ENCODE data around the gene DNAJB6.
A peak's percentile ranks its signal among the peaks of the same experiment; 100 is the strongest.

Gene DNAJB6

DNA sequence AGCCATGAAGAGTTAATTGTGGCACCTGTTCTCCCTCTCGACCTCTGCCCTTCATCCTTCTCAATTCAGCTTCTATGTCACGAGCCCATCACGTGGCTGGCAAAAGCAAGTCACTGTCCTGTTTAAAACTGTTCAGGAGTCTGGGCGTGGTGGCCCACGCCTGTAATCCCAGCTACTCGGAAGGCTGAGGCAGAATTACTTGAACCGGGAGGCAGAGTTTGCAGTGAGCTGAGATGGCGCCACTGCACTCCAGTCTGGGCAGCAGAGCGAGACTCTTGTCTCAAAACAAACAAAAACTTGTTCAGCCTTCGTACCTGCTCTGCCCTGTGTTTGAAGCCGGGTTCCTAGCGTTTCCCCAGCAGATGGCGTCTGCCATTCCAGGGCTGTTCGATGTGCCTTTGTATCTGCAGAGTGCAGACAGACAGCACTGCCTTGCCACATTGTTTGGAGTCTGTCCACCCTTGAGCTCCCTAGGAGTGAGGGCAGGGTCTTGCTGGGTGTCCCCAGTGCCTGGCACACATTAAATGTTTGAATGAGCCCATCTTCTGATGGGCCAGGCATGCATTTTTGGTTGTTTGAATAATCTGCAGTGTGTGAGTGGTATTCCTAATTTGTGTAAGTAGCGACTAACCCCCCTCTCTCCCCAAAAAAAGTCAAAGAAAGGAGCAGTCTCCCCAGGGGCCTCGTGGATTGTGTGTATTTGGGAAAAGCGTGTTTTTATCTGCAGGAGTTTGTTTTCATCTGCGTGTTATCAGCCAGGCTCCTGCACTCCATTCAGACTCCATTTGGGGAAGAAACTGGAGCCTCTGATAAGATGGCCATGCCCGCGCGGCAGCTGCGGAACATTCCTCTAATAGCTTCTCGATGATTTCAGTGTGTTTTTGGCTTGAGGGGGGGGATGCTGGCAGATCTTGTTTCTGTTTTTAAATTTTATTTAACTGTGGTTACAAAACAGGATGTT is 61.2 kb downstream of the DNAJB6 start:
- Histone ChIP-seq H3K9ac (ENCODE audit: low read depth, low read length) (no peak overlapping the region), H3K27ac (ENCODE audit: low read depth, low read length) (peak overlapping the region; percentile 17; the same call in 1 of the 2 replicates), H3K9me3 (ENCODE audit: insufficient read depth, low read depth, low read length) (no peaks in the 10 kb centered on the region), H3K36me3 (ENCODE audit: insufficient read depth, low read length) (peaks cover 71% of the 10 kb centered on the region), H3K4me3 (ENCODE audit: low read length) (no peak overlapping the region), H3K27me3 (ENCODE audit: insufficient read depth, low read length) (no peaks in the 10 kb centered on the region), H3K4me1 (ENCODE audit: insufficient read depth, low read length) (0 out of 2 replicates have a peak, but pooled peaks cover 2% of the 10 kb centered on the region)
- 88% methylated on average over 22 of the region's 23 CpGs for WGBS

DNA sequence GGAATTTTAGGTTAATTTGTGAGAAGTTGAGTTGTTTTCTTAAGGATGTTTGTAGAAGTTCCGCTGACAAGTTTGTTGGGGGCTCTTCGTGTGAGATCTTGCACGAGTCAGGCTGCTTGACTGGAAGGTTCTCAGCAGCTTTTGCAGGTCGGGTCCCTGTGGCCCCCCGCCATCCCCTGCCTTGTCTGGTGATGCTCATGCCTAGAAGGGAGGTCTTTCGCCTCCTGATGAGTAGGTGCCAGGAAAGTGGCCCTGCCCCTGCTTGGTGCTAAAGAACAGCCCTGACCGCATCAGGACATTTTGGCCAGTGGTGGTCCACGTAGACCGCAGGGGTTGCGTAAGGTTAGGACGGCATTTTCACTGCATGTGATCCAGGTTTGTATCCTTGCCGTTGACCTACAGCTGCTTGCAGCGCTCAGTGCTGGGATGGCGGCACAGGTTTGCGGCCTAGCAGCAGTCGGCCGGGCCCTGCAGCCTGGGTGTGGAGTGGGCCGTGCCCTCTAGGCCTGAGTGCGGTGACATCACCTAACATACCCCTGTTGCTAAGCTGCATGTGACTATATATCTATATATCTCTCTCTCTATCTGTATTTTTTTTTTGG is 62.4 kb downstream of the DNAJB6 start:
- no peak overlapping the region for H3K4me3 ChIP-seq (ENCODE audit: low read length)
- 0 out of 2 replicates have a peak, but pooled peaks cover 2% of the 10 kb centered on the region for H3K4me1 ChIP-seq (ENCODE audit: insufficient read depth, low read length)
- H3K9ac ChIP-seq (ENCODE audit: low read depth, low read length), result no peak overlapping the region
- H3K27ac ChIP-seq (ENCODE audit: low read depth, low read length), result no peak overlapping the region
- H3K27me3 ChIP-seq (ENCODE audit: insufficient read depth, low read length), result no peaks in the 10 kb centered on the region
- peaks cover 66% of the 10 kb centered on the region for H3K36me3 ChIP-seq (ENCODE audit: insufficient read depth, low read length)
- WGBS, result 95% methylated on average over 19 of the region's 19 CpGs
- no peaks in the 10 kb centered on the region for H3K9me3 ChIP-seq (ENCODE audit: insufficient read depth, low read depth, low read length)

GRCh38 chr7:157400171-157400860 is 63.5 kb downstream of the DNAJB6 start:
- peaks cover 73% of the 10 kb centered on the region for H3K36me3 ChIP-seq (ENCODE audit: insufficient read depth, low read length)
- no peak overlapping the region for H3K27ac ChIP-seq (ENCODE audit: low read depth, low read length)
- H3K9ac ChIP-seq (ENCODE audit: low read depth, low read length), result no peak overlapping the region
- no peaks in the 10 kb centered on the region for H3K9me3 ChIP-seq (ENCODE audit: insufficient read depth, low read depth, low read length)
- H3K27me3 ChIP-seq (ENCODE audit: insufficient read depth, low read length), result no peaks in the 10 kb centered on the region
- no peak overlapping the region for H3K4me3 ChIP-seq (ENCODE audit: low read length)
- 97% methylated on average over 38 of the region's 38 CpGs for WGBS
- H3K4me1 ChIP-seq (ENCODE audit: insufficient read depth, low read length), result 0 out of 2 replicates have a peak, but pooled peaks cover 2% of the 10 kb centered on the region

DNA sequence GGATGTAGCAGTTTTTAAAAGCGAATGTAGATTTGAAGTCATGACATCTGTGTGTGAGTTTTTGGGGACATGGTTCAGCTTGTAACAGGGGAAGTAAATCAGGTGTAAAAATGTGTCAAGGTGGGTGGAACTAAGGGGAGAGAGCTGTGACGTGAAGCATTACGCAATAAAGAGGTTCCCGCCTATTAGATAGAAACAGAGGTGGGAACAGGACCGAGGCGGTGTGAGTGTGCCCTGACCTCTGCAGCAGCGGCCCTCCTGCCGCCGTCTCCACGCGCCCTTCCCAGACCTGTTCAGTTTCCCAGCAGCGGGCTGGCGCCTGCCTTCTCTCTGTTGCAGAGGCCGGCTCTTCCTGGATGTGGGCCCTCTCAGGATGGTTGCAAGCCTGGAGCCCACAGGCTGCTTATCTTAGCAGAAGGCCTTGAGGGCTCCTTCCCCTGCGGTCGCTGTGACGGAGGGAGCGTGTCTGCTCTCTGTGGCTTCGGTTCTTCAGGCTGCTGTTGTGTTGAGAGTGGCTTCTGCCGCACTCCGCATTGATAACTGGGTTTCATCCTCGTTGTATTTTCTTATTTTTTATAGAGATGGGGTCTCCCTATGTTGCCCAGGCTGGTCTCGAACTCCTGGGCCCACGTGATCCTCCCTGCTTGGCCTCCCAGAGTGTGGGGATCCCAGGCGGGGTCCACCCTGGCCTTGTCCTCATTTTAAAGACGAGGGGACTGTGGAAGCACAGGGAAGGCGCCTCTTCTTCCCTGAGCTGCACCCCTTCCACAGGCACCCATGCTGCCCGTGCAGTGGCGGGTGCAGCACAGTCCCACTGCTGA is 65.0 kb downstream of the DNAJB6 start:
- Histone ChIP-seq H3K4me3 (ENCODE audit: low read length) (no peak overlapping the region), H3K9me3 (ENCODE audit: insufficient read depth, low read depth, low read length) (no peaks in the 10 kb centered on the region), H3K4me1 (ENCODE audit: insufficient read depth, low read length) (0 out of 2 replicates have a peak, but pooled peaks cover 2% of the 10 kb centered on the region), H3K27me3 (ENCODE audit: insufficient read depth, low read length) (no peaks in the 10 kb centered on the region), H3K27ac (ENCODE audit: low read depth, low read length) (no peak overlapping the region), H3K36me3 (ENCODE audit: insufficient read depth, low read length) (peaks cover 67% of the 10 kb centered on the region), H3K9ac (ENCODE audit: low read depth, low read length) (no peak overlapping the region)
- 95% methylated on average over 29 of the region's 29 CpGs for WGBS

DNA sequence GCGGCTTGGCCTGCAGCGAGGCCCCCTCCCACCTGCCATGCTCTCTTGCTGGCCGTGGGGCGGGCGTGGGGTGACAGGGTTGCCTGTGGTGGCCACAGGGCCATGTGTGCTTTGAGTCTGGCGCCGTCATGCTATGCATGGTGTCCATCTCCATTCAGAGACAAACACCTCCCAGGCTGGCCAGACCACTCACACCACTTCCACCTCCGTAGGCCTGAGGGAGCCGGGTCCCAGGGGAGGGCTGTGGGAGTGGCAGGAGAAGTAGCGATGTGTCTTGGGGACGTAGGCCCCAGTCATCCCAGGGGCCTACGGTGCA is 65.5 kb downstream of the DNAJB6 start:
- 0 out of 2 replicates have a peak, but pooled peaks cover 2% of the 10 kb centered on the region for H3K4me1 ChIP-seq (ENCODE audit: insufficient read depth, low read length)
- H3K36me3 ChIP-seq (ENCODE audit: insufficient read depth, low read length), result peaks cover 66% of the 10 kb centered on the region
- H3K9me3 ChIP-seq (ENCODE audit: insufficient read depth, low read depth, low read length), result no peaks in the 10 kb centered on the region
- H3K9ac ChIP-seq (ENCODE audit: low read depth, low read length), result no peak overlapping the region
- no peak overlapping the region for H3K27ac ChIP-seq (ENCODE audit: low read depth, low read length)
- H3K4me3 ChIP-seq (ENCODE audit: low read length), result no peak overlapping the region
- 95% methylated on average over 12 of the region's 12 CpGs for WGBS
- H3K27me3 ChIP-seq (ENCODE audit: insufficient read depth, low read length), result no peaks in the 10 kb centered on the region

DNA sequence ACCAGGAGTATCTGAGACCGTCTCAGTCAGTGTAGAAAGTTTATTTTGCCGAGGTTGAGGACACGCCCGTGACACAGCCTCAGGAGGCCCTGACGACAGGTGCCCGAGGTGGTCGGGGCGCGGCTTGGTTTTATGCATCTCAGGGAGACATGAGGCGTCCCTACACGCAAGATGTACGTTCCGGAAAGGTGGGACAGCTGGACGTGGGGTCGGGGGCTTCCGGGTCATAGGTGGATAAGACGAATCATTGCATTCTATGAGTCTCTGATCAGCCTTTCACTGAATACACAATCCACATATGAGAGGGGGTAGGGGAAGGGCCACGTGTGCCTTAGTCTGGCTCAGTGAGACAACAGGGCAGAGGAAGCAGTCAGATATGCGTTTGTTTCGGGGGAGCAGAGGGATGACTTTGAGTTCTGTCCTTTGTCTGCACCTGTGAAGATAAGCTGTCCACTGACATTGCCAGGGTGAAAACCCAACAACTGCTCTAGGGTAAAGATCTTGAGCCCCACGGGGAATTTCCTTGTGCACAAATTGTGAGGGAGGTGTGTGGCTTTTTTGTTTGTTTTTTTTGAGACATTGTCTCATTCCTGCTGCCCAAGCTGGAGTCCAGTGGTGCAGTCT is 66.2 kb downstream of the DNAJB6 start:
- H3K9ac ChIP-seq (ENCODE audit: low read depth, low read length), result no peak overlapping the region
- no peaks in the 10 kb centered on the region for H3K9me3 ChIP-seq (ENCODE audit: insufficient read depth, low read depth, low read length)
- WGBS, result 96% methylated on average over 21 of the region's 21 CpGs
- no peak overlapping the region for H3K4me3 ChIP-seq (ENCODE audit: low read length)
- no peaks in the 10 kb centered on the region for H3K27me3 ChIP-seq (ENCODE audit: insufficient read depth, low read length)
- H3K27ac ChIP-seq (ENCODE audit: low read depth, low read length), result no peak overlapping the region
- H3K36me3 ChIP-seq (ENCODE audit: insufficient read depth, low read length), result peaks cover 69% of the 10 kb centered on the region
- 0 out of 2 replicates have a peak, but pooled peaks cover 2% of the 10 kb centered on the region for H3K4me1 ChIP-seq (ENCODE audit: insufficient read depth, low read length)

DNA sequence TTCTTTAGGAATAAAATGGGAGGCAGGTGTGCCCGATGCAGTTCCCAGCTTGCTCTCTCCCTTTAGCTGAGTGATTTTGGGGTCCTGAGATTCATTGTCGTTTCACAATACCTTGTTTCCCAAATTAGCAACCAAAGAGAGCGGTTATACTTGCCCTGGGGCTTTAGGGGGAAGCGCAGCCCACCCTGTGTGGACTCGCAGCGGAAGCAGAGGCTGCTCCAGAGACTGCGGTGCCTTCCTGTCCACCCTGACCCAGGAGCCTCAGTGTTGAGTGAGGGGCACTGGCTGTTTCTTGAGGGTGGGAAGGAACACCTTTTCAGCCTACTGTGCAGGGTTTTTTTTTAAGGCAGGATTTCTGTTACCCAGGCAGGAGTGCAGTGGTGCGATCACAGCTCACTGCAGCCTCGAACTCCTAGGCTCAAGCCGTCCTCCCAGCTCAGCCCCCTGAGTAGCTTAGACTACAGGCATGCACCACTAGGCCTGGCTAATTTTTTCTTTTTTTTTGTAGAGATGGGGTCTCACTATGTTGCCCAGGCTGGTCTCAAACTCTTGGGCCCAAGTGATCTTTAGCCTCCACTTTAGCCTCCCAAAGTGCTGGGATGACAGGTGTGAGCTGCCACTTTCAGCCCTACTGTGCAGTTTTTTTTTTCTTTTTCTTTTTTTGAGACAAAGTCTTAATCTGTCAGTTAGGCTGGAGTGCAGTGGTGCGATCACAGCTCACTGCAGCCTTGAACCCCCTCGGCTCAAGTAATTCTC is 67.0 kb downstream of the DNAJB6 start:
- WGBS, result 93% methylated on average over 12 of the region's 12 CpGs
- Histone ChIP-seq H3K4me3 (ENCODE audit: low read length) (no peak overlapping the region), H3K27ac (ENCODE audit: low read depth, low read length) (no peak overlapping the region), H3K9ac (ENCODE audit: low read depth, low read length) (no peak overlapping the region), H3K27me3 (ENCODE audit: insufficient read depth, low read length) (no peaks in the 10 kb centered on the region), H3K4me1 (ENCODE audit: insufficient read depth, low read length) (no peaks in the 10 kb centered on the region), H3K9me3 (ENCODE audit: insufficient read depth, low read depth, low read length) (no peaks in the 10 kb centered on the region), H3K36me3 (ENCODE audit: insufficient read depth, low read length) (peaks cover 66% of the 10 kb centered on the region)

- H3K36me3 ChIP-seq (ENCODE audit: insufficient read depth, low read length), result peaks cover 60% of the 10 kb centered on the region
- H3K4me3 ChIP-seq (ENCODE audit: low read length), result no peak overlapping the region
- H3K9ac ChIP-seq (ENCODE audit: low read depth, low read length), result no peak overlapping the region
- WGBS, result 91% methylated on average over 15 of the region's 15 CpGs
- no peaks in the 10 kb centered on the region for H3K27me3 ChIP-seq (ENCODE audit: insufficient read depth, low read length)
- H3K9me3 ChIP-seq (ENCODE audit: insufficient read depth, low read depth, low read length), result no peaks in the 10 kb centered on the region
- H3K27ac ChIP-seq (ENCODE audit: low read depth, low read length), result no peak overlapping the region
- H3K4me1 ChIP-seq (ENCODE audit: insufficient read depth, low read length), result no peaks in the 10 kb centered on the region
Measured at GRCh38 chr7:157404845-157405481, 68.2 kb downstream of the DNAJB6 start.

- Histone ChIP-seq H3K9me3 (ENCODE audit: insufficient read depth, low read depth, low read length) (no peaks in the 10 kb centered on the region), H3K27me3 (ENCODE audit: insufficient read depth, low read length) (no peaks in the 10 kb centered on the region), H3K4me1 (ENCODE audit: insufficient read depth, low read length) (no peaks in the 10 kb centered on the region), H3K4me3 (ENCODE audit: low read length) (no peak overlapping the region), H3K9ac (ENCODE audit: low read depth, low read length) (no peak overlapping the region), H3K36me3 (ENCODE audit: insufficient read depth, low read length) (peaks cover 60% of the 10 kb centered on the region), H3K27ac (ENCODE audit: low read depth, low read length) (no peak overlapping the region)
- WGBS, result 96% methylated on average over 13 of the region's 13 CpGs
Measured at GRCh38 chr7:157405501-157405900, 68.7 kb downstream of the DNAJB6 start.
